ENCODE results near the gene NHSL2. TPM values are rescaled to one million over a fixed set of nuclear protein-coding genes. Genes with fewer than 3 reads are reported as not detected.

NHSL2 gene
- total and polyA plus RNA-seq, 2 of the 13 experiments (the other 11 are each of a cell fraction or from before 2014, with no cell fraction given) = not detected

- in situ Hi-C loops (cut with HindIII; ENCODE audit: extremely low pct_ligation_motif_present, low pct_unique_long_range_greater_than_20kb) = loop anchor here (10.0 kb wide), 1 partner anchor 135 kb away; no protein-coding TSS in a partner anchor
- no peak for DNase-seq (ENCODE audit: low spot score)
- no peak overlapping the region for H3K27ac ChIP-seq (ENCODE audit: extremely low read length, insufficient read depth, low read length)
- H3K4me1 ChIP-seq (ENCODE audit: insufficient read depth, low read length) = no peaks in the 10 kb centered on the region
- no peak overlapping the region for H3K4me3 ChIP-seq (replicated peaks in 1 of 3; ENCODE audit: insufficient read depth in 1 of 3, low read depth in 2 of 3, low read length in 3 of 3)
- intact Hi-C loops (cut with micrococcal nuclease; ENCODE audit: unreplicated experiment) = loop anchor here (5.0 kb wide), 1 partner anchor 112 kb away; no protein-coding TSS in a partner anchor
- 70% methylated on average over 6 of the region's 16 CpGs for WGBS (ENCODE audit: low lambda C conversion rate)
- ChIA-PET POLR2A (no interaction called here), CTCF (ENCODE audit: low intra/inter-chr PET ratio, low total read pairs) (no interaction called here)
- no peak overlapping the region for H2AFZ ChIP-seq (ENCODE audit: low read length)
- no peak for FAIRE-seq
- H4K20me1 ChIP-seq (ENCODE audit: insufficient read depth, low read length) = no peaks in the 10 kb centered on the region
- peaks cover 0 to 12% of the 10 kb centered on the region in 2 experiments; a peak in 4 of 5 replicates for H3K27me3 ChIP-seq (ENCODE audit: control insufficient read depth in 1 of 2, insufficient read depth in 2 of 2, low read length in 2 of 2)
- BruUV-seq (replicated peaks) = no TSS peak
- no peak for ATAC-seq
- H3K4me2 ChIP-seq (ENCODE audit: low read depth, low read length) = no peak overlapping the region
- no peak overlapping the region for H3K9ac ChIP-seq (ENCODE audit: insufficient read depth, low read depth, low read length)
- no peaks in the 10 kb centered on the region for H3K79me2 ChIP-seq (ENCODE audit: insufficient read depth, low read length)
- no peaks in the 10 kb centered on the region for H3K9me3 ChIP-seq (ENCODE audit: low read length)
- no peaks in the 10 kb centered on the region for H3K36me3 ChIP-seq (replicated peaks in 1 of 2; ENCODE audit: control insufficient read depth in 1 of 2, insufficient read depth in 2 of 2, low read length in 2 of 2)
- TF ChIP-seq PRDM15 (CRISPR knock-in tag; IDR thresholded peaks at IDR 0.05) (no peak), LCORL (IDR thresholded peaks at IDR 0.05) (no peak), LCORL (CRISPR knock-in tag; IDR thresholded peaks at IDR 0.05) (no peak), MAFK (conservative IDR thresholded peaks at IDR 0.05 in 1 of 2, IDR thresholded peaks at IDR 0.05 in 1 of 2; ENCODE audit: low read length in 2 of 2) (no peak), ZBTB7B (CRISPR knock-in tag; IDR thresholded peaks at IDR 0.05) (no peak), KLF9 (CRISPR knock-in tag; IDR thresholded peaks at IDR 0.05; ENCODE audit: low read depth) (no peak), TCF7 (IDR thresholded peaks at IDR 0.05; ENCODE audit: low read depth) (no peak), MTF1 (CRISPR knock-in tag; IDR thresholded peaks at IDR 0.05) (no peak), PITX1 (CRISPR knock-in tag; IDR thresholded peaks at IDR 0.05) (no peak), HDAC2 (CRISPR knock-in tag; IDR thresholded peaks at IDR 0.05) (no peak), SATB2 (CRISPR knock-in tag; IDR thresholded peaks at IDR 0.05) (no peak), SALL1 (CRISPR knock-in tag; IDR thresholded peaks at IDR 0.05) (no peak), ZSCAN21 (CRISPR knock-in tag; IDR thresholded peaks at IDR 0.05; ENCODE audit: borderline replicate concordance) (no peak), ZBTB43 (CRISPR knock-in tag; conservative IDR thresholded peaks at IDR 0.05) (no peak), ZNF839 (CRISPR knock-in tag; IDR thresholded peaks at IDR 0.05; ENCODE audit: borderline replicate concordance) (no peak), SRSF4 (IDR thresholded peaks at IDR 0.05; ENCODE audit: low read depth, low read length, poor library complexity, severe bottlenecking) (no peak), HNF4G (IDR thresholded peaks at IDR 0.05; ENCODE audit: borderline replicate concordance, low read depth, low read length) (no peak), HNF4G (CRISPR knock-in tag; IDR thresholded peaks at IDR 0.05; ENCODE audit: borderline replicate concordance, low read depth) (no peak)
- TF ChIP-seq, protein P1, sequence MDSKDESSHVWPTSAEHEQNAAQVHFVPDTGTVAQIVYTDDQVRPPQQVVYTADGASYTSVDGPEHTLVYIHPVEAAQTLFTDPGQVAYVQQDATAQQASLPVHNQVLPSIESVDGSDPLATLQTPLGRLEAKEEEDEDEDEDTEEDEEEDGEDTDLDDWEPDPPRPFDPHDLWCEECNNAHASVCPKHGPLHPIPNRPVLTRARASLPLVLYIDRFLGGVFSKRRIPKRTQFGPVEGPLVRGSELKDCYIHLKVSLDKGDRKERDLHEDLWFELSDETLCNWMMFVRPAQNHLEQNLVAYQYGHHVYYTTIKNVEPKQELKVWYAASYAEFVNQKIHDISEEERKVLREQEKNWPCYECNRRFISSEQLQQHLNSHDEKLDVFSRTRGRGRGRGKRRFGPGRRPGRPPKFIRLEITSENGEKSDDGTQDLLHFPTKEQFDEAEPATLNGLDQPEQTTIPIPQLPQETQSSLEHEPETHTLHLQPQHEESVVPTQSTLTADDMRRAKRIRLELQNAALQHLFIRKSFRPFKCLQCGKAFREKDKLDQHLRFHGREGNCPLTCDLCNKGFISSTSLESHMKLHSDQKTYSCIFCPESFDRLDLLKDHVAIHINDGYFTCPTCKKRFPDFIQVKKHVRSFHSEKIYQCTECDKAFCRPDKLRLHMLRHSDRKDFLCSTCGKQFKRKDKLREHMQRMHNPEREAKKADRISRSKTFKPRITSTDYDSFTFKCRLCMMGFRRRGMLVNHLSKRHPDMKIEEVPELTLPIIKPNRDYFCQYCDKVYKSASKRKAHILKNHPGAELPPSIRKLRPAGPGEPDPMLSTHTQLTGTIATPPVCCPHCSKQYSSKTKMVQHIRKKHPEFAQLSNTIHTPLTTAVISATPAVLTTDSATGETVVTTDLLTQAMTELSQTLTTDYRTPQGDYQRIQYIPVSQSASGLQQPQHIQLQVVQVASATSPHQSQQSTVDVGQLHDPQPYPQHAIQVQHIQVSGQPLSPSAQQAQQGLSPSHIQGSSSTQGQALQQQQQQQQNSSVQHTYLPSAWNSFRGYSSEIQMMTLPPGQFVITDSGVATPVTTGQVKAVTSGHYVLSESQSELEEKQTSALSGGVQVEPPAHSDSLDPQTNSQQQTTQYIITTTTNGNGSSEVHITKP (CRISPR knock-in tag; IDR thresholded peaks at IDR 0.05; ENCODE audit: low read depth) = no peak
Measured at GRCh38 chrX:72129661-72130060, 219.0 kb downstream of the NHSL2 start.

Measured in HepG2 (cell line).